GM19023 (cell line): ENCODE results near the gene LSM5.

ENCODE experiments used
- ATAC-seq: cut with Tn5 transposase; IDR thresholded peaks from one replicate; pipeline ENCODE4 v1.9.1; 2021; ENCODE audit warnings: mild to moderate bottlenecking, moderate library complexity; ENCODE audit not compliant: unreplicated experiment

The LSM5 gene

GRCh38 chr7:32490127-32490796, at the start of gene LSM5:
Gene LSM5 (minus strand): TSS chr7:32490380. CDS start chr7:32490365, 15 bp downstream.
- peak; percentile 85 for ATAC-seq

GRCh38 chr7:32539366-32539765, 49.2 kb upstream of the LSM5 start:
- ATAC-seq, result no peak

GRCh38 chr7:32537760-32538159, 47.6 kb upstream of the LSM5 start:
- ATAC-seq, result no peak

- ATAC-seq, result no peak
Observed at GRCh38 chr7:32536585-32536984, 46.4 kb upstream of the LSM5 start.

GRCh38 chr7:32536016-32536415, 45.8 kb upstream of the LSM5 start:
- no peak for ATAC-seq

- ATAC-seq, result no peak
Observed at GRCh38 chr7:32535162-32535702, 45.1 kb upstream of the LSM5 start.

GRCh38 chr7:32533276-32534029, 43.3 kb upstream of the LSM5 start:
- ATAC-seq, result no peak

- no peak for ATAC-seq
Observed at GRCh38 chr7:32532716-32533115, 42.5 kb upstream of the LSM5 start.

GRCh38 chr7:32532086-32532485, 41.9 kb upstream of the LSM5 start:
- no peak for ATAC-seq

GRCh38 chr7:32531402-32531801, 41.2 kb upstream of the LSM5 start:
- ATAC-seq, result no peak

- no peak for ATAC-seq
Observed at GRCh38 chr7:32525839-32526238, 35.7 kb upstream of the LSM5 start.

- ATAC-seq, result no peak
Observed at GRCh38 chr7:32524631-32525030, 34.5 kb upstream of the LSM5 start.

GRCh38 chr7:32522746-32523530, 32.8 kb upstream of the LSM5 start:
- ATAC-seq, result no peak

GRCh38 chr7:32519763-32520162, 29.6 kb upstream of the LSM5 start:
- ATAC-seq, result no peak

- ATAC-seq, result no peak
Observed at GRCh38 chr7:32518534-32519140, 28.5 kb upstream of the LSM5 start.

- peak; percentile 10 for ATAC-seq
Observed at GRCh38 chr7:32516551-32517100, 26.4 kb upstream of the LSM5 start.

- ATAC-seq, result peak; percentile 74
Observed at GRCh38 chr7:32515890-32516550, 25.8 kb upstream of the LSM5 start.

- no peak for ATAC-seq
Observed at GRCh38 chr7:32513210-32513609, 23.0 kb upstream of the LSM5 start.

- no peak for ATAC-seq
Observed at GRCh38 chr7:32511791-32512190, 21.6 kb upstream of the LSM5 start.

- ATAC-seq, result no peak
Observed at GRCh38 chr7:32507414-32507813, 17.2 kb upstream of the LSM5 start.
